NCI-H2196 treated with DMSO at 0.1 percent for 48 hours (cell line): ENCODE data around the gene DPP7.
"Not testable (repeated sequence)": the region's sequence is repeated elsewhere in the genome, so short reads cannot be mapped to it uniquely, and the experiment has no call there.

Experiments used
- DNase-seq: peaks from one replicate; lab custom pipeline; 2025; ENCODE audit not compliant: unreplicated experiment; lab: John Stamatoyannopoulos, UW

DPP7 gene

DNA sequence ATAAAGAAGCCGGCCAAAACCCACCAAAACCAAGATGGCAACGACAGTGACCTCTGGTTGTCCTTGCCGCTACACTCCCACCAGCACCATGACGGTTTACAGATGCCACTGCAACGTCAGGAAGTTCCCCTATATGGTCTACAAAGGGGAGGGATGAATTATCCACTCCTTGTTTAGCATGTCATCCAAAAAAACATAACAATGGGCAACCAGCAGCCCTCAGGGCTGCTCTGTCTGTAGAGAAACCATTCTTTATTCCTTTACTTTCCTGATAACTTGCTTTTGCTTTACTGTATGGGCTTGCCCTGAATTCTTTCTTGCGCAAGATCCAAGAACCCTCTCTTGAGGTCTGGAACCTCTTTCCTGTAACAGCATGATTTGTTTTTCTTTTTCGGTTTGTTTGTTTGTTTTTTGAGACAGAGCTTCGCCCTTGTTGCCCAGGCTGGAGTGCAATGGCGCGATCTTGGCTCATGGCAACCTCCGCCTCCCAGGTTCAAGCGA is 39.2 kb downstream of the DPP7 start:
- no peak for DNase-seq

DNA sequence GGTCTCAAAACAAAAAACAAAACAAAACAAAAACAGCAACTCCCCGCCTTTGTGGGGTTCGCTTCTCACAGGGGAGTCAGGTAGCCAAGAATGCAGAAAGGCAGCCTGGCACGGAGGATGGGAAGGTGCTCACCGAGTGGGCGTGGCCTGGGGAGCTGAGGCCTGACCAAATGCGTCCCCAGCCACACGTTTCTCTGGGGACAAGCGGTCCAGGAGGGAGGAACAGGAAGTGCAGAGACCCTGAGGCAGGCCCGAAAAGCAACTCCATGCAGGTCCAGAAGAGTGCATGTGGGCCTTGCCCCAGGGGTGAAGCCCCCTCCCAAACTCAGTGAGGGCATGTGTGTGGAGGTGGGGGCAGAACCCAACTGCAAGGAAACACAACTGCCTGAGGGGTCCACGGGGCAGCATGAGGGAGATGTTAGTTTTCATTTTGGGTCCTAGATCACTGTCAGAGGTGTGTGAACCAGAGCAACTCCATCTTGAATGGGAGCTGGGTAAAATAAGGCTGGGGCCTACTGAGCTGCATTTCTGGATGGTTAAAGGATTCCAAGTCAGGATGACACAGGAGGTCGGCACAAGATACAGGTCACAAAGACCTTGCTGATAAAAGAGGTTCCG is 39.8 kb downstream of the DPP7 start:
- no peak for DNase-seq

DNA sequence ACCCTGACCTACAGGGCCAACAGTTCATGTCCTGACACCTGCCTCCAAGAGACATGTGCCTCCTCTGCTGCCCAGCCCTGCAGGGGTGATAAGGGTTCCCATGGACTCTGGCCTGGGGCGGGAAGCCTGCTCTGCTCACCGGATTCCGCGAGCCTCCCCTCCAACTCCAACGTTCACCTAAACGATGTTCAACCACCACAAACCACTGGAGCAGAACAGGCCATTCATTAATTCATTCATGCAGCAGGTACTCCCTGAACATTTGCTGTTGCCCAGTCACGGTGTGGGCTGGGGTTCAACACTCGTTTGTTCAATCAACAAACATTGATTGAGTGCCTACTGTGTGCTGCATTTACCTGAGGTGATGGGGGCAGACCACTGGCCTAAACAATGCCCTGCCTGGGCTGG is 40.5 kb downstream of the DPP7 start:
- DNase-seq = no peak

DNA sequence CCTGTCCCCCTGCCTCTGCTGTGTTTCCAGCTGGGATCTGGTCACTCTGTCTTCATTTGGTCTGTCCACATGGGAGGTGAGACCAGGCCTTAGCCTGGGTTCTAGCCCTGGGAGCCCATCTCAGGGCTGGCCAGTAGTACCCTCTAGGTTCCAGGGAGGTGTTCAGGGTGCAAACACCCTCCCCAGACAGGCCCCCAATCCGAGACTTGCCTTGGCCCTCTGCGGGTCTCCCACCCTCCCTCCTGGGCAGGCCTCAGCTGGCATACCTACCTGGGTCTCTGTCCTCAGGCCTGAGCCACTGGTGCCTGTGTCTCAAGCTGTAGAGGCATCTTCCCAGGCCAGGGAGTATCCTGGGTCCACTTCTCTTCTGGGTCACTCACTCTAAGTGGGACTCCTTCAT is 43.3 kb downstream of the DPP7 start:
- no peak for DNase-seq

DNA sequence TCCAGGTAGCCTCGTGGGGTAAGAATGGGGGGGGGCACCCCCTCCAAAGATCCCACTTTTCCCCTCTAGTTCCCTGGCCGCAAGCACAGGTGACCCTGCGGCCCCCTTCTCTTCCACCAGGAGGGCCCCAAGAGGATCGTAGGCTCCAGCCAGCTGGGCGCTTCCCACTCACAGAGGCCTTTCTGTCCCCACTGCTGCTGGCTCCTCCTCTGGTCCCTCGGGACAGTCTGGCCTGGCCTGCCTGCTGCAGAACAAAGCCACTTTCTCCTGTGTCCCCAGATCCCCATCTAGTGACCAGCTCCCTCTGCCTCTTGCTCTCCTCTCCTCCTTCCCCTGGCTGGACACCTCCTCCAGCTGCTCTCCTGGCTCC is 43.6 kb downstream of the DPP7 start:
- DNase-seq = no peak

DNA sequence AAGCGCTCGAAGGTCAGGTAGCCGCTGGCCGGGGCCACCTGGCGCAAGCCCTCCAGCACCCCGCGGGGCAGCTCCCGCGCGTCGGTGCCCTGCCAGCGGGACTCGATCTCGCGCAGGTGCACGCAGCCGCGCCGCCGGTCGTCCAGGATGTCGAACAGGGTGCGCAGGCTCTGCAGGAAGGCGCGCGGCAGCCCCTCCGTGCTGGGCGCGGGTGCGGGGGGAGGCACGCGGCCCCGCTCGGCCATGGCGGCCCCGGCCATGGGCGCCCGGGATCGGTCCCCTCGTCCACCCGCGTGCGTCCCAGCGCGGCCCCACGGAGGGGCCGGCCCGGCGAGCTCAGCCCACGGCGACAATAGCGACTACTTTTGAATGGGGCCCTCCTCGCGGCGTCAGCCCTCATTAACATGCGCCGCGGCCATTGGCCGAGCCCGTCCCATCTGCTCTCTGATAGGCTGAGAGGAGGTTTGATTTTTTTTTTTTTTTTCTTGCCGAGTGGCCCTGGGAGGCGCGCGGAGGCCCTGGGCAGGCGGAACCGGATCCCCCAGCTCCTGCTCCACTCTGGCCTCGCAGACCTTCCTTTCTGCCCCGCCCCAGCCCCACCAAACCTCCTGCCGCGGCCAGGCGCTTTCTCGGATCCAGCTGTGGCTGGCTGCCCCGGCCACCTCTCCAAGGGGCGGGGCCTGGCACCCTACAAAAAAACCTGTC is 44.2 kb downstream of the DPP7 start, which contains the start of gene SAPCD2:
Gene SAPCD2, minus strand, starts transcription at position 357 of the 705 bp plus-strand sequence. Its CDS starts 97 bp downstream, at position 260.
- DNase-seq = peak; percentile 90

DNA sequence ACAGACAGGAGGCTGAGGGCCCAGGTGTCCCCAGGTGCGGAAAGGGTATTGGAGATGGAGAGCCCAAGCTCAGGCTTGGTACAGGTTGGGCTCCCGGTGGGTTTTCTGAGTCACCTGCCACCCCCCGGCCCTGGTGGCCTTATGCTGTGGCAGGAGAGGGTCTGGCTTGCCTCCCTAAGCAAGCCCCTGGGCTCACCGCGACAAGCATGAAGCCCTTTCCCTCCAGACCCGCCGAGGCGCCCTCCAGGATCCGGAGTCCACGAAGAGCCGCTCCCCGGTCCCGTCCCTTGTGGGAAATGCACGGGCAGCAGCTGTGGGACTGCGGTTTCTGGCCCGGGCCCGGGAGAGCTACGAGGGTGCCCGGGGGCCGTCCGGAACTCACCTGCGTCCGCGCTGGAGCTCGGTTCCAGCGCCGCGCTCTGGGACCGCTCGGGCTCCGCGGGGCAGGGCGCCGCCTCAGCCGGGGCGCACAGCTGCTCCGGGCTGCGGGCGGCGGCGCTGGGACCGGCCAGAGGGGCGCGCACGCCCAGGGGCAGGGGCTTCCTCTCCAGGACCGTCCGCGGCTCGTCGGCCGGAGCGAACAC is 44.9 kb downstream of the DPP7 start:
- DNase-seq = no peak

DNA sequence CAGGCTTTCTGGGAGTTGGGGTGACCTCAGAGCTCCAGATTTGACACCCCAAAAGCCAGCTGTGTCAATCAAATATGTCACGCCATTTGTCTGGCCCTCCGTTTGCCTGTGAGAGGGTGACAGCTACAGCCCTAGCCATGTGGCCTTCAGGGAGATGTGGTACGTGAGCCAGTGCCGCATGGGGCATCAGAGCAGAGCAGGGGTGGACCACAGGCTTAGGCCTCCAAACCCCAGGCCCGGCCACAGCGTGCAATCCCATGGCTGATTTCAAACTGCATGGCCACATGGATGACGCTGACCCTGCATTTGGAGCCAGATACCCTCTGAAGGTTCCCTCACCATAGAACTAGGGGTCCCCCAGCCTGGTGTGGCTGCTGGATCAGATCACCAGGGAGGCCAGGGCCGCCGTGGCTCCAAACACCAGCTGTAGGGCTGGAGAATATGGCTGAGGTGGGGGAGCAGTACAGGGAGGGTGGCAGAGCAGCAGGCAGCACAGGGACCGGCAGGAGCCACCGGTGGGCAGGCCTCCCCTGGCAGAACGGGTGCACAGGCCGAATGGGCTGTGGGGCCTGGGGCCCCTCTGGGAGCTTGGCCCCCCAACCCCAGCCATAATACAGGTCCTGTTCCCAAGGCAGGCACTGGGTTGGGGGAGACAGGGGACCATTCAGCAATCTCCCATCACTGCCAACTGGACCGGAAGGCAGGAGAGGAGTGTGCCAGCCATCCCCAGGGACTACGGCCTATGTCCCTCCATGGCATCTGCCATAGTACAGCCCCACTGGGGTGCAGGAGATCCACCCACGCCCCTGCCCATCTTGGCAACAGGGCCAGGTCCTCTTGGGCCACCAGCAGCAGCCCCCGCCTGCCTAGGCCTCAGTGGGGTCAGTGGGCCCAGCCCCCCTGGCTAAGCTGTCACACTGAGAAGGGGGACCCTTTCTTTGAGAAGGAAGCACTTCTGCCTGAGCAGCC is 45.7 kb downstream of the DPP7 start:
- no peak for DNase-seq

DNA sequence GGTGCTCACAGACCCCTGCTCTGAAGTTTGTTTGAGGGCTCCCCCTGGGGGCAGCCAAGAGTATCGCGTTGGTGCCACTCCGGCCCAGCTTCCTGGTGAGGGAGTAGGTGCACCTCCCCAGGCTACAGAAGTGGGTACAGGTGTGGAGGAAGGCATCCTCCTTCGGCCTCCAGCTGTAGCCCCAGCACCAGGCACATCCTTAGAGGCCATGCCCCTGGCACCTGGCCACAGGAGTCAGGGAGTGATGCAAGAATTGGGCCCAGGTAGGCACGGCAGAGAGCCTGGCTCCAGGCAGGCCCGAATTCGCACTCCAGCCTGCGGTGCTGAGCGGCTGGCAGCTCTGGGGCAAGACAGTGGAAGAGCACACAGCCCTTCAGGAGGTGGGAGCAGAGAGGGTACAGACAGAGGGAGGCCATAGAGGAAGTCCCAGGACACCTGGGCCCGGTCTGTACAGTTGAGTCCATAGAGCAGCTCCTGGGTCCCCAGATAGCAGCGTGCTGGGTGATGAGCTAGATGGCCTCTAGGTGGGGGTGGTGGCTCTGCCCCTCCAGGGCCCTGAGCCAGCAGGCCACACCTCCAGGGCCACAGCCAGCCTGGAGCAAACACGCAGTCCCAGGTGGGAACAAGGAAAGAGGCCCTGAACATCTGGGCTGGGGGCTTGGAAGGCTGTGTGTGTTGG is 46.5 kb downstream of the DPP7 start:
- peak; percentile 73 for DNase-seq

DNA sequence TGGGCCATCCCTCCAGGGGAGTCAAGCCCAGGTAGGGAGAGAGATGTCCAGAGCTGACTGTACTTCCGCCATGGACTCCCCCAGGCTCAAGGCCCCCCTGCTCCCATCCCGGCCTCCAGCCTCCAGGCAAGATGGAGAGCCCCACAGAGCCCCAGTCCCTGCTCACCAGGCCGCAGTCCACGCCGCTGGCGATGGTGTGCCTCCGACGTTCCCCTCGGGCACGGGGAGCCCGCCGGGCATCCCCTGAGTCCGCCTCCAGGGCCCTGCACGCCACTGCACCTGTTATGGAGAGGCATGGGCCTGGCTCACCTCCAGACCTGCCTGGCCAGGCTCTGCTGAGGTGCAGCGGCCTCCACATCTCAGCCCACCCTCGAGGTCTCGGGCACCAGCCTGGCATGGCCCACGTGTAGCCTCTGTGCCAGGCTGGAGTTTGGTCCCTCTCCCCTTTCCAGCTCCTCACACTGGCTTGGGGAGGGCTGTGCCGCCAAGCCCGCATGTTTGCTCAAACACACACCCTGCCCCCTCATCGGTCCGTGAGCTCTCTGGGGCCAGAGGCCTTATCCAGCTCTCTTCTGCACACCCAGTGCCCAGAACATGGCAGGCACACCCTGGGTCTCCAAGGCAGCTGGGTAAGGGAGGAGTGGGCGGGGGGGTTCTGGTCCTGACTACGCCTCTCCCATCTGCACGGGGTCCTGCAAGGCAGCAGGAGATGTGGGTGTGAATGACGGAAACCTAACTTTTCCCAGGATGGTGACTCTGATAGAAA is 48.3 kb downstream of the DPP7 start:
- DNase-seq = no peak

DNA sequence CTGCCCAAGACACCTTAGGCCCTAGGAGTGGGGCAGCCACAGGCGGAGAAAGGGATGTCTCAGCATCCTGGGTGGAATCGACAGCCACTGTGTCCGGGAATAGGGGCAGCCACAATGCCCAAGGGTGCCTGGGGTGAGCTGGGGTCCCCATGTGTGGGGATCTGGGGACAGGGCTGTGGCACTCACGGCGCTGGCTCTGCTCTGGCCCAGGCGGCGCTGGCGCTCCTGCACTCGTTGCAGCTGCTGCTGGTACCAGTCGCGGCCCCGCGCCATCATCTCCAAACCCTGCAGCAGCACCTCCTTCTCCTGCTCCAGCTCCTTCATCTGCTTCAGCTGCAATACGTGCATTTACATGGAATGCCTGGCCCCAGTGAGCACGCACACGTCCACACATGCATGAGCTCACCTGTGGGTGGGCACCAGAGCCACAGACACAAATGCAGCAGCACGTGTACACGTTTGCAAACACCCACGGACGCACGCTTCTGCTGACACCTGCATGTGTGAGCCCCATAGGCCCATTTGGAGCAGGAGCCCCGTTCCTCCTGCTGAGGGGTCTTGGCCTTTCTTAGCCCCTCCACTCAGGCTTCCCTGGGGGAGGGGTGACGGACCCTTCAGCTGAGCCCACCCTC is 49.1 kb downstream of the DPP7 start:
- DNase-seq = no peak

DNA sequence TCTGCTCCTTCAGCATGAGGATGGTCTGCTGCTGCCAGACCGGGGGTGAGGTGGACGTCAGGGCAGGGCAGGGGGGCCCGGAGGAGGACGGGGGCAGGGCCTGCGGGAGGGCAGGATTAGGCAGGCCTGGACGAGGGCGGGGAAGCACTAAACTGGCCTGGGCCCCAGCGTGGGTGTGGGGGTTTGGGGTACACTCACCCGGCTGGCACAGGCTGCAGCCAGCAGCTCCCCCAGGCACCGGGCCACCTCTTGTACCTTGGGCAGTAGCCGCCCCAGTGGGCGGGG is 49.7 kb downstream of the DPP7 start:
- DNase-seq = no peak

DNA sequence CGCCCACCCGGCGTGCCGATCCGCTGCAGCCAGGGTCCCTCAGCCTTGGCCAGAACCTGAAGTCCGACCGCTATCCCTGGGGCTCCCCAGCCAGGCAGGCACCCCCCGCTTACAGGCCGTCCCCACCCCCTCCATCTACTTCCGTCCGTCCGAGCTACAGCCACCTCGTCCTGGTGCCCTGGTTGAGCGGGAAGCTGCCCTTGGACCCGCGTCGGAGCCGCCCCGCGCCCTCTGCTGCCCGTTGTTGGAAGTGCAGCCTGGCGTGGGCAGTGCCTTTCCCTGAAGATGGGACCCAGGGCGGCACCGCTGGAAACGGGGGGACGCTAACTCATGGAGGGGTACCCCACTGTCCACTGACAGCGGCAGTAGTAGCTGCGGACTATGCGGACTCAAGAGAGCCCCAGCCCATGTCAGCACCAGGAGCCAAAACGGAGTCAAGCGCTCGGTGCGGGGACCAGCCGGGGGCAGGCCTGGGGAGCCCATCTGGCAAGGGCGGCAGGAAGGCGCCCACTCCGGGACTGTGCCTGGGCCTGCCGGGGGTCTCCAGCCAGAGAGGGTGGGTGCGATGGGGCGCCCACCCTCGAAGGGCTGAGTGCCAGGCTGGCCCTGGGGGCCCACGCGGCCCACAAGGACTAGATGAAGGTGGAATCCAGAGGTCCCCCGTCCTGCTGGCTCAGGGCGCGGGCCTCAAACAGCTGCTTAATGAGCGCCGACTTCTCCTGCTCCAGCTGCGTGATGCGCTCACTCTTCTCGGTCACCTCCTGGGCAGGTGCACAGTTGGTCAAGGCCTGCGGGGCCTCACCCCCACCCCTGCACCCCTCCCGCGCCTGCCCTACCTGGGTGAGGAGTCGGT is 50.3 kb downstream of the DPP7 start:
- peak; percentile 40 for DNase-seq

DNA sequence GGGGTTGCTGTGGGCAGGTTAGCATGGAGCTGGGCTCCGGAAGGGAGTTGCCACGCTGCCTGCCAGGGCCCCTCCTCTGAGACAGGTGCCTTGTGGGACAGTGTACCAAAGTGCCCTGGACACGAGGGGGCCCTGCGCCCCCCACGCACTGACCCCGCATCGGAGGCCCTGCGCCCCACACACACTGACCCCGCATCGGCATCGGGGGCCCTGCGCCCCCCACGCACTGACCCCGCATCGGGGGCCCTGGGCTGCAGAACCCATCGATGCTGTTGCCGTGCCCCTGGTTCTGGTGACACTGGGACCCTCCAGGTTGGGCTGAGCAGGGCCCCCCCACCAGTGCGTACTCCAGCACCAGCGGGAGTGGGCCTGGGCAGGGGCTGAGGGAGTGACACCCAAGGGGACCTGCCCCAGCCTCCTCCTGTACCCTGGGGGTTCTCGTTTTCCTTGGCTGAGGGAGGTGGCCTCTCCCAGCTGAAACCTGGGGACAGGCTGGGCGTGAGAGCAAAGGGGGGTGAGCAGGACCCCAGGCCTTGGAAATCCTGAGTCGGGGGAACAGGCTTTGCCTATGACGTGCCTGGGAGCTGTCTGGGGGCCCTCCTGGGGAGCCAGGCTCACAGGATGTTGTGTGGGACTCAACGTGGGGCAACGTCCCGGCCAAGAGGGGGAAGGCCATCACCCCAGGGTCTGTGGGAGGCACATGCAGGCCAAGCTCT is 51.1 kb downstream of the DPP7 start:
- DNase-seq = no peak

DNA sequence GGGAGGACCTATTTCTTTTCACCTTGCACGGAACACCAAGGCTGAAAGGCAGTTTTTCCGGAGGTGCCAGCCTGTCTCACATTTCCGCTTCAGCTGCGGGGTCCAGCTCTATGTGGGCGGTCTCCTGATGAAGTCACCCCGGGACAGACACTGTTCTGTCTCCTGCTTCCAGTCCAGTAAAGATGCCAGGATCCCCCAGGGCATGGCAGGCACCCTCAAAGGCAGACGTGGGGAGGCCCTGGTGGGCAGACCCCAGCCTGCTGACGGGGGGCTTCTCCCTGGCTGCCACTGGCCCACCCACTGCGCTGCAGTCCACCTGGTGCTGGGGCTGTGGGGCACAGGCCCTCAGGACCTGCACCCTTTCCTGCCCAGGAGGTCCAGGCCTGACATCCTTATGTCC is 51.7 kb downstream of the DPP7 start:
- not testable (repeated sequence) for DNase-seq

DNA sequence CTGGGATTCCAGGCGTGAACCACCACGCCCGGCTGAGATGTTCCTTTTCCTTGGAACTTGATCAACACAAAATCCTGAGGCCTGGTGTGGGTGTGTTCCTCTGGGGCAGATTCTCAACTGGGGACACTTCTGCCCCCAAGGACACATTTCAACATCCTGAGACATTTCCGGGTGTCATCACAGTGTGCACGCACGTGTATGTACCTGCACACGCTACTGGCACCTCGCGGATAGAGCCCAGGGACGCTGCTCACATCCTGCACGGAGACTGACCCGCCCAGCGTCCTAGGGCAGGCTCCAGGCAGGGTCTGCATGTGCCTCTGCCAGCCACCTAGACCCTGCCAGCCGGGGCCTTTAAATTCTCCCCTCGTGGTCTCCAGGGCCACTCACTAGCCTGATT is 52.1 kb downstream of the DPP7 start:
- no peak for DNase-seq
